SHP77 (cell line): ENCODE results near the gene EME2.
A peak's percentile ranks its signal among the peaks of the same experiment; 100 is the strongest.

ENCODE experiments used
- DNase-seq, 2 experiments: peaks; one replicate each; lab custom pipeline; 2025; lab: John Stamatoyannopoulos, UW

The EME2 gene

GRCh38 chr16:1778200-1779179 lies 5.9 kb downstream of the EME2 start:
- DNase-seq: no peak

- DNase-seq: no peak
These were observed 6.7 kb downstream of the EME2 start for GRCh38 chr16:1779234-1779701.

GRCh38 chr16:1779741-1780676 lies 7.4 kb downstream of the EME2 start:
- no peak for DNase-seq

- DNase-seq: no peak
These were observed 8.1 kb downstream of the EME2 start for GRCh38 chr16:1780677-1781072.

- no peak for DNase-seq
These were observed 8.6 kb downstream of the EME2 start for GRCh38 chr16:1781254-1781653.

GRCh38 chr16:1781758-1782407 lies 9.3 kb downstream of the EME2 start:
- no peak for DNase-seq

GRCh38 chr16:1782408-1783264 lies 10.0 kb downstream of the EME2 start, which contains the start of the genes NUBP2 and SPSB3:
NUBP2 (plus strand) TSS chr16:1782960; CDS start chr16:1783021, 61 bp downstream.
SPSB3 (minus strand) TSS chr16:1782571; CDS start chr16:1781483, 1,088 bp downstream.
- DNase-seq: peak; percentile 99

- DNase-seq: no peak
These were observed 12.6 kb downstream of the EME2 start for GRCh38 chr16:1784977-1785845.

- no peak for DNase-seq
These were observed 13.2 kb downstream of the EME2 start for GRCh38 chr16:1785846-1786170.

- DNase-seq: no peak
These were observed 13.8 kb downstream of the EME2 start for GRCh38 chr16:1786242-1787055.

- DNase-seq: no peak
These were observed 14.4 kb downstream of the EME2 start for GRCh38 chr16:1787056-1787321.

GRCh38 chr16:1787322-1788094 lies 14.9 kb downstream of the EME2 start:
- DNase-seq: no peak

- no peak for DNase-seq
These were observed 15.6 kb downstream of the EME2 start for GRCh38 chr16:1788095-1788707.

- DNase-seq: no peak
These were observed 16.1 kb downstream of the EME2 start for GRCh38 chr16:1788708-1789100.

GRCh38 chr16:1789643-1790045 lies 17.0 kb downstream of the EME2 start:
- DNase-seq: no peak

GRCh38 chr16:1790261-1790610 lies 17.6 kb downstream of the EME2 start:
- no peak for DNase-seq

GRCh38 chr16:1790611-1791255 lies 18.1 kb downstream of the EME2 start:
- DNase-seq: no peak
